ENCODE results near the gene CHCHD5.
"Not testable (repeated sequence)": the region's sequence is repeated elsewhere in the genome, so short reads cannot be mapped to it uniquely, and the experiment has no call there.

Gene CHCHD5

DNA sequence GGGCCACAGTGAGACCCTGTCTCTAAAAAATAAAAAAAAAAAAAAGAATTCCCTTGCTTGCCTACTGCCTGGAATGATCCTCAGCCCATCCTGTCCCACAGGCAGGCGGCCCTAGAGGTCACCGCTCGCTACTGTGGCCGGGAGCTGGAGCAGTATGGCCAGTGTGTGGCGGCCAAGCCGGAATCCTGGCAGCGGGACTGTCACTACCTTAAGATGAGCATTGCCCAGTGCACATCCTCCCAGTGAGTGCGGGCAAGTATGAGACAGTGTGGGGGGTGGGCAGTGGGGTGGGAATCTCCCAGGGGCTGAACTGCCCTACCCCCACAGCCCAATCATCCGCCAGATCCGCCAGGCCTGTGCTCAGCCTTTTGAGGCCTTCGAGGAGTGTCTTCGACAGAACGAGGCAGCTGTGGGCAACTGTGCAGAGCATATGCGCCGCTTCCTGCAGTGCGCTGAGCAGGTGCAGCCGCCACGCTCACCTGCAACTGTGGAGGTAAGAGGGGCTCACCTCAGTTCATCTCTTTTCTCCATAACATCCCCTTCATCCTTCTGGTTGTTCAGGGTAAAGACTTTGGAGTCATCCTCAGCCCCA lies 1.6 kb downstream of the CHCHD5 start:
- no peak for DNase-seq

DNA sequence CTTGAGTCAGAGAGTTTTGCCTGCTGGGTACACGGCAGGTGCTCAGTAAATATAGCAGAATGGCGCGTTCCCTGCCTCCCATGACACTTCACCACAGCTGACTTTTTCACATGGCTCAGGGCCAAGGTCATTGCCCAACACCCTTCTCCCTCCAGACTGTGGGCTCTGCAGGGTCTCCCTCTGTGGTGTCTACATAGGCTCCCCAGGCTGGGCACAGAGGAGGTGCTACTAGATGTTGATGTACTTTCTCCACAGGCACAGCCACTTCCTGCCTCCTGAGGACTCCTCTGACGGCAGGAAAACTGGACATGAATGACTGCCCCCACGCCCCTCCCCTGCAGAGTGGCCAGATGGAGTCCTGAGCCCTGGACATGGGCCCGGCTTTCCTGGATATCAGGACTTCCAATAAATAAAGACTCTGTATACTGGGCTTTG lies 4.2 kb downstream of the CHCHD5 start:
- no peak for DNase-seq

GRCh38 chr2:112591413-112591812 lies 7.0 kb downstream of the CHCHD5 start:
- no peak for DNase-seq

DNA sequence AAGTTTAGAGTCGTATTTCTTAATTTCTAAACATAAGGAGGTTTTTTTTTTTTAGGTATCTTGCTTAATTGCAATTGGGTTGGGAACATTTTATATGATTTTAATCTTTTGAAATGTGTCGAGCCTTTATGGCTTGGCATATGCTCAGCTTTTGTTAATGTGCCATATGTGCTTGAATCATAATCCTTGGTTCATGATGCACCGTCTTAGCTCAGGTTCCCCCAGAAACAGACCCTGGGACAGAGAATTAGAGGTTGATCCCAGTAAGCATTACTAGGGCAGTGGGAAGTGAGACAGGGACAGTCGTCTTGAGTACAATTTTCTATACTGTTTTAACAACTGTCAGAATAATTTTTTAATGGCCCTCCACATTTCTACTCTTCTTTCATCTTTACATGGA lies 9.3 kb downstream of the CHCHD5 start:
- no peak for DNase-seq

GRCh38 chr2:112597537-112598322 lies 13.3 kb downstream of the CHCHD5 start:
- DNase-seq, result no peak

GRCh38 chr2:112600634-112601033 lies 16.2 kb downstream of the CHCHD5 start:
- DNase-seq, result no peak

- no peak for DNase-seq
Measured at GRCh38 chr2:112601754-112602153, 17.3 kb downstream of the CHCHD5 start.

DNA sequence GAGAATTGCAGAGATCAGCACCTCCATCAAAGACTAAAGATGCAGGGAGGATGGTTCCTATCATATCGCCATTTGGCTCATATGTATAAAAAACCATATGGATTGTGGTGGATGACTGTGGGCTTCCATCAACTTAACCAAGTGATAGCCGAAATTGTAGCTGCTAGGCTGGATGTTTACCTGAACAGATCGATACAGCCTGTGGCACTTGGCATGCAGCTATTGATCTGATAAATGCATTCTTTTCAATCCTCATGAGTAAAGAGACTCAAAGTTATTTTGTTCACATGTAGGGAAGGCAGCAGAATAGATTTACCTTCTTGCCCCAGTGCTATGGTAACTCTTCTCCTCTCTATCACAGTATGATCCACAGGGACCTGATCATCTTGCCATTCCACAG lies 18.5 kb downstream of the CHCHD5 start:
- no peak for DNase-seq

GRCh38 chr2:112603731-112604130 lies 19.3 kb downstream of the CHCHD5 start:
- no peak for DNase-seq

DNA sequence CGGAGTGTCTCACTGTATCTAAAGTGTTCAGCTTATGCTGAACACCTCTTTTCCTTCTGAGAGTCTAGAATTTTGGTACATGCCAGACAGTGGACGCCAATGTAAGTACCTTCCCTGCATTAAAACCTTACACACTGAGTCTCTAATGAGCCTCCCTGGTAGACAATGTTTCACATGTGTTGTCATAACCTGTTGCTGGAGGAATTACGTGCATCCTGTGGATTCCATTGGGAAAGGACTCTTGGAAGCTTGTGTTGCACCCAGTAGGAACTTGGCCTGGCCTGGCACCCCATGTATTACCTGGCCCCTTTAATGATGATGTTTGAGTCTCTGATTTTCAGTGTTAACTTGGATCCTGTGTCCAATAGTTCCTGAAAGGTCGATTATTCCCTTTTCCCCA lies 20.5 kb downstream of the CHCHD5 start:
- DNase-seq, result no peak

GRCh38 chr2:112605926-112606325 lies 21.5 kb downstream of the CHCHD5 start:
- peak in 16 of 56 donors; percentile 4 to 61 (median 20) for DNase-seq

DNA sequence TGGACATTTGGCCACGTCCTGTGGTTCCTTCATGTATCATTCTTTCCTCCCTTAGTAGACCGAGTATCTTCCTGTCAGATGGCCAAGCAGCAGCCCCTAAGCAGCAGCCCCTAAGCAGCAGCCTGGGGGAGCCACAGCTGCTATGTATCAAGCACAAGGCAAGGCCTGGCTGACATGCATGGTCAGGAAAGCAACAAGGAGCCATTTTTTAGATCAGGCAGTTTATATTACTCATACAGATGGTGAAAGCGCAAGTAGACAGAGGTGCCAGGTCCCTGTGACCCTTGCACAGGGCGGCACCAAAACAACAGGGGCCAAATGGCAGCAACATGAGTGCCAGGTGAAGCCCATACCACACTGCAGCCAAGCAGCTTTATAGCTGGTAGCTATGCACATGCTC lies 22.1 kb downstream of the CHCHD5 start:
- DNase-seq, result no peak

DNA sequence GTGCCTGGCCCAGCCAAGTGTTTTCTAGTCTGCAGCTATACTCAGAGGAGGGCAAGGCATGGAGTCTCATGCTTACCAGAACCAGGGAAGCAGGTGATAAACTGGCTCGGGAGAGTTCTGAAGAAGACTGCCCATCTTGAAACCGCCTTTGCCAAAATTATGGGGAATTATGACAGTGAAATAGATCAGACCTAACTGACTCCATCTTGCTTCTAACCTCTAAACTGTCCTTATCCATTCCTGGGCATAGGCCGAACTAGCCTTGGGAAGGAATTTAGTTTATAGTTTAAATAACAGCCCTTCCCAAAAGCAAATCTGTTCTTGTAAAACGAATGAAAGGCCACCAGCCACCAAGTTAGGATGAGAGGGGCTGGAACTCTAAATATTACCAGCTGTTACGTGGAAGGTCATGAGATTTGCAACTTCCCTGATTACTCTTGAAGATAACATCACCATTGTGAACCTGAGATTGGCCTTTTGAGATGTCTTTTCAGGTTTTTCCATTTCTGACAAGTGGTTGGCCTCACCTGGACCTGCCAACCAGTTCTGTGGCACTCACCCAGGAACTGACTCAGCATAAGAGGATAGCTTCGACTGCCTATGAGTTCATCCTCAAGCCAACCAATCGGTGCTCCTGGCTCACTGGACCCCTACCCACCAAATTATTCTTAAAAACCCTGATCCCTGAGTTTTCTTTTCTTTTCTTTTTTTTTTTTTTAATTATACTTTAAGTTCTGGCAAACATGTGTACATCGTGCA lies 23.4 kb downstream of the CHCHD5 start:
- DNase-seq, result no peak

DNA sequence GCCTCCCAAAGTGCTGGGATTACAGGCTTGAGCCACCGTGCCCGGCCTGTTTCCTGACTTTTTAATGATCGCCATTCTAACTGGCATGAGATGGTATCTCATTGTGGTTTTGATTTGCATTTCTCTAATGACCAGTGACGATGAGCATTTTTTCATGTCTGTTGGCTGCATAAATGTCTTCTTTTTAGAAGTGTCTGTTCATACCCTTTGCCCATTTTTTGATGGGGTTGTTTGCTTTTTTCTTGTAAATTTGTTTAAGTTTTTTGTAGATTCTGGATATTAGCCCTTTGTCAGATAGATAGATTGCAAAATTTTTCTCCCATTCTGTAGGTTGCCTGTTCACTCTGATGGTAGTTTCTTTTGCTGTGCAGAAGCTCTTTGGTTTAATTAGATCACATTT lies 24.9 kb downstream of the CHCHD5 start:
- not testable (repeated sequence) for DNase-seq

GRCh38 chr2:112612283-112612682 lies 27.9 kb downstream of the CHCHD5 start:
- not testable (repeated sequence) for DNase-seq

- no peak for DNase-seq
Measured at GRCh38 chr2:112614201-112614840, 29.9 kb downstream of the CHCHD5 start.

DNA sequence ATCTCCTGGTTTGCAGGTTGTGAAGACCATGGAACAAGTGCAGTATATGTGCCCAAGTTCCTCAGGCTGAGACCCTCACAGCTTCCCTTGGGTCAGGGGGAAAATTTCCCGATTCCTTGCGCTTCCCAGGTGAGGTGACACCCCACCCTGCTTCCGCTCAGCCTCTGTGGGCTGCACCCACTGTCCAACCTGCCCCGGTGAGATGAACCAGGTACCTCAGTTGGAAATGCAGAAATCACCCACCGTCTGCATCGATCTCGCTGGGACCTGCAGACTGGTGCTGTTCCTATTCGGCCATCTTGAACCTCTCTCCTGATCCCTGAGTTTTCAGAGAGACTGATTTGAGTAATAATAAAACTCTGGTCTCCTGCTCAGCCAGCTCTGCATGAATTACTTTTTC lies 30.6 kb downstream of the CHCHD5 start:
- no peak for DNase-seq

- DNase-seq, result not testable (repeated sequence)
Measured at GRCh38 chr2:112615798-112616197, 31.4 kb downstream of the CHCHD5 start.

DNA sequence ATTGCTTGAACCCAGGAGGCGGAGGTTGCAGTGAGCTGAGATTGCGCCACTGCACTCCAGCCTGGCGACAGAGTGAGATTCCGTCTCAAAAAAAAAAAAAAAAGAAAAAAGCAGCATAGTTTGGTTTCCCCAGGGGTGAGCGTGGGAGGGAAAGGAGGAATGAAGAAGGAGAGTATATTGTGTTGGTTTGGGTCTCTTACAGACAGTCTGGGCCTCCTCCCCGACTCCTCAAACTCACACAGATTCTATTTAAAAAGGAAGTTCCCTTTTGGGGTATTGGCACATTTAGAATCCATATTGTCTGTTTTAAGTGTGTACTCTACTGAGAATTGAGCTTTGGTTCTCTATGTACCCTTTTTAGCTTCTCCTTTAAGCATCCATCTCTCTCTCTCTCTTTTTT lies 34.0 kb downstream of the CHCHD5 start:
- no peak for DNase-seq

- DNase-seq, result no peak
Measured at GRCh38 chr2:112621790-112622527, 37.5 kb downstream of the CHCHD5 start.

GRCh38 chr2:112622528-112622849 lies 38.1 kb downstream of the CHCHD5 start:
- no peak for DNase-seq
